Spinal cord (tissue), 10 donors: ENCODE measurements around the gene SLC37A3. TPM values are rescaled to one million over a fixed set of nuclear protein-coding genes. Genes with fewer than 3 reads are reported as not detected.

Source experiments
- DNase-seq, 6 donors: peaks; one replicate each; pipeline versions ENCODE4 v3.0.0 to v3.0.0-alpha.2; 2013 to 2015; ENCODE audit warnings: low spot score in 6 of 6, low read depth in 4 of 6
- H3K27ac ChIP-seq: one replicate; pipeline ENCODE4 v1.5.1; 2013; ENCODE audit warnings: low read depth, low read length, control low read depth
- H3K27me3 ChIP-seq: one replicate; pipeline ENCODE4 v1.6.1; 2013; ENCODE audit warnings: low read length; ENCODE audit not compliant: control insufficient read depth, insufficient read depth
- H3K36me3 ChIP-seq: one replicate; pipeline ENCODE4 v1.6.1; 2013; ENCODE audit warnings: low read length; ENCODE audit not compliant: control insufficient read depth, insufficient read depth
- H3K4me1 ChIP-seq: one replicate; pipeline ENCODE4 v1.6.1; 2013; ENCODE audit warnings: low read length; ENCODE audit not compliant: control insufficient read depth, insufficient read depth
- H3K4me3 ChIP-seq: one replicate; pipeline ENCODE4 v1.5.1; 2013; ENCODE audit warnings: low read depth, low read length, control low read depth
- H3K9me3 ChIP-seq: one replicate; pipeline ENCODE4 v1.6.1; 2013; ENCODE audit warnings: low read length; ENCODE audit not compliant: control insufficient read depth, insufficient read depth
- WGBS: methylation state at CpG from one replicate; pipeline ENCODE4 v1.1.5; 2013; ENCODE audit warnings: missing lambda C conversion rate; ENCODE audit not compliant: insufficient coverage; 5-methylcytosine and 5-hydroxymethylcytosine counted together
- polyA plus RNA-seq, 2 donors: library from polyadenylated mRNA; unstranded; fragments of 120-200 nt; gene quantifications; one replicate each; pipeline ENCODE4 v1.2.1, GENCODE V29; 2013; ENCODE audit not compliant: insufficient read length in 2 of 2
- small RNA-seq: library from RNA; depleted of rRNA; stranded (forward); fragments of <200 nt; gene quantifications from one replicate; pipeline ENCODE3, GENCODE V24; 2014; ENCODE audit warnings: low replicate concordance
- total RNA-seq, 2 donors: library from RNA; depleted of rRNA in 1 of 2; stranded (reverse); fragments of 120-200 nt in 1 of 2; fragments of >200 nt in 1 of 2; gene quantifications; one replicate each; pipeline versions ENCODE4 v1.2.3 to v1.2.4, GENCODE V29; 2013 to 2014
- donor health status: healthy.

SLC37A3 gene
- total and polyA plus RNA-seq, 4 donors, result 43.7 to 75.9 (median 51.2) TPM

- no peaks in the 10 kb centered on the region for H3K9me3 ChIP-seq
- H3K27me3 ChIP-seq, result no peaks in the 10 kb centered on the region
- H3K36me3 ChIP-seq, result peaks cover 5% of the 10 kb centered on the region
- no peak for DNase-seq
- WGBS, result 94% methylated on average over 3 of the region's 6 CpGs
- H3K4me3 ChIP-seq, result no peak overlapping the region
- no peak overlapping the region for H3K27ac ChIP-seq
- H3K4me1 ChIP-seq, result no peaks in the 10 kb centered on the region
Measured at GRCh38 chr7:140289804-140290203, 108.5 kb downstream of the SLC37A3 start.

- H3K36me3 ChIP-seq, result peaks cover 5% of the 10 kb centered on the region
- WGBS, result 100% methylated on average over 2 of the region's 3 CpGs
- H3K27me3 ChIP-seq, result no peaks in the 10 kb centered on the region
- H3K9me3 ChIP-seq, result no peaks in the 10 kb centered on the region
- no peaks in the 10 kb centered on the region for H3K4me1 ChIP-seq
- DNase-seq, result no peak
- H3K27ac ChIP-seq, result no peak overlapping the region
- H3K4me3 ChIP-seq, result no peak overlapping the region
Measured at GRCh38 chr7:140287988-140288387, 110.3 kb downstream of the SLC37A3 start.

GRCh38 chr7:140285938-140286337 lies 112.4 kb downstream of the SLC37A3 start:
- Histone ChIP-seq H3K27me3 (no peaks in the 10 kb centered on the region), H3K27ac (no peak overlapping the region), H3K4me3 (no peak overlapping the region), H3K36me3 (no peaks in the 10 kb centered on the region), H3K4me1 (no peaks in the 10 kb centered on the region), H3K9me3 (no peaks in the 10 kb centered on the region)
- no peak for DNase-seq
- WGBS, result 78% methylated on average over 1 of the region's 6 CpGs

- no peaks in the 10 kb centered on the region for H3K36me3 ChIP-seq
- DNase-seq, result no peak
- no peaks in the 10 kb centered on the region for H3K27me3 ChIP-seq
- no CpG with 5 or more reads among the region's 1 CpG for WGBS
- no peak overlapping the region for H3K4me3 ChIP-seq
- H3K4me1 ChIP-seq, result no peaks in the 10 kb centered on the region
- no peaks in the 10 kb centered on the region for H3K9me3 ChIP-seq
- H3K27ac ChIP-seq, result no peak overlapping the region
Measured at GRCh38 chr7:140284062-140284461, 114.3 kb downstream of the SLC37A3 start.

Small RNAs within 50 kb of the gene (small RNA-seq; reads per million reads assigned to genes)
- gene RNA5SP247, result not detected
- gene RNA5SP248, result 6.2 reads per million, percentile 95 among the genes with 10 or more reads in this experiment

Other genes starting within 250 kb of the SLC37A3 start
- 10 to 100 TPM in 1 of 2 donors, 1 to 10 TPM in 1; 9.1 to 16.8 TPM for gene KDM7A, start 221.5 kb downstream of the SLC37A3 start, total RNA-seq
- 1 to 10 TPM; 9.2 TPM for gene KDM7A, start 221.5 kb downstream of the SLC37A3 start, polyA plus RNA-seq
- under 1 TPM; 0.44 to 0.99 TPM for gene RAB19, start 5.5 kb upstream of the SLC37A3 start, total RNA-seq
- gene RAB19, start 5.5 kb upstream of the SLC37A3 start, polyA plus RNA-seq, result under 1 TPM in 1 of 2 donors, not detected in 1; 0.17 TPM
- gene MKRN1, start 81.0 kb upstream of the SLC37A3 start, total RNA-seq, result 100 to 1,000 TPM in 1 of 2 donors, 10 to 100 TPM in 1; 84.2 to 102 TPM
- 100 to 1,000 TPM; 142 to 151 TPM for gene MKRN1, start 81.0 kb upstream of the SLC37A3 start, polyA plus RNA-seq
- 10 to 100 TPM; 23.7 to 26.3 TPM for gene DENND2A, start 242.3 kb upstream of the SLC37A3 start, total RNA-seq
- 10 to 100 TPM; 51.7 to 51.9 TPM for gene DENND2A, start 242.3 kb upstream of the SLC37A3 start, polyA plus RNA-seq